KOPT-K1 (cell line): ENCODE data around the gene WDR27.
A peak's percentile ranks its signal among the peaks of the same experiment; 100 is the strongest.

Experiments
- H3K27ac ChIP-seq: fragments of 200-600 bp; sonication (generic); 2 replicates; pipeline ENCODE4 v1.5.1; 2016; ENCODE audit warnings: antibody characterized with exemption, mild to moderate bottlenecking, low read depth, low read length; ENCODE audit not compliant: poor library complexity, severe bottlenecking
- H3K36me3 ChIP-seq: fragments of 200-600 bp; sonication (generic); 2 replicates; pipeline ENCODE4 v1.5.1; 2017; ENCODE audit warnings: antibody characterized with exemption, mild to moderate bottlenecking, low read length, moderate library complexity; ENCODE audit not compliant: insufficient read depth
- H3K9me3 ChIP-seq: fragments of 200-600 bp; sonication (generic); 2 replicates; pipeline ENCODE4 v1.5.1; 2017; ENCODE audit warnings: antibody characterized with exemption, low read length, mild to moderate bottlenecking; ENCODE audit not compliant: insufficient read depth, poor library complexity, severe bottlenecking

Gene WDR27

DNA sequence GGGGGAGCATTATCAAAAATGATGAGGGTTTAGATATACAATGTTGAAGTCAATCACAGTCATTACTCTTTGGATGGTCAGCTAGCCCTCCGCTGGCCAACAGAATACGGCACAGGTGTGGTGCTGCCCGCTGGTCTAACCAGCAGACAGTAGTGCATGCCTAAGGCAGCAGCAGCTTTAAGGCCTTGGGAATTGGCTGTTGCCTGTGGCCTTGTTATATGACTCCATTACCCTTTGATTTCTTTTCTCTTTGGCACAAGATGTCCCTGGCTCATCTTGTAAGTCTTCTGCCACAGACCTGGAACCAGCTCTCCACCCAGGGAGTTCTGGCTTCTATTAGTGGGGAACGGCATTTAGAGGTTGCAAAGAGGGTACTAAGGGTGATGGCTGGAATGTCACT, 110.2 kb downstream of the WDR27 start:
- Histone ChIP-seq H3K27ac (no peak overlapping the region), H3K36me3 (no peaks in the 10 kb centered on the region), H3K9me3 (peaks cover 1% of the 10 kb centered on the region)

DNA sequence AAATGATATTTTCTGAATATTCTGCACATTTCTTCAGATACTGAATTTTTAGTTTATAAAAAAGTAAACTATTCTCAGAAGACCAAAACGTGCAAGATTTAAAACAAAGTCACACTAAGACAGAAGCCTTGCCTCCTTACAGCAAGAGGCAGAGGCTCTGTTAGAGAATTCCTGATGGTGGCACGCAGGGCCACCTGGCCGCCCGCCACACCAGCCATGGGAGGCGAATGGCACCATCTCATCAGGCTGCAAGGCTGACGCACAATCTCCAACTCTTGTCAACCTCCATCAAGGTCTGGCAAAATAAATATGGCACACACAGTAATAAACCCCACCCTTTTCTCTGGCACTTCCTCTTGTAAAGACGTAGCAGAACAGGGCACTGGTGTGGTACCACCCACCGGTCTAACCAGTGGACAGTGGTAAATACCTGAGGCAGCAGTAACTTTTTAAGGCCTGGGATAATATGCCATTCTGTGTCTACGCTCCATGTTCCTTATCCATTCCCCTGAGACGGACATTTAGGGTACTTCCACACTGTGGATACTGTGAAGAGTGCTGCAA, 111.4 kb downstream of the WDR27 start:
- H3K9me3 ChIP-seq: peaks cover 5% of the 10 kb centered on the region
- H3K27ac ChIP-seq: peak overlapping the region; percentile 29
- no peaks in the 10 kb centered on the region for H3K36me3 ChIP-seq

DNA sequence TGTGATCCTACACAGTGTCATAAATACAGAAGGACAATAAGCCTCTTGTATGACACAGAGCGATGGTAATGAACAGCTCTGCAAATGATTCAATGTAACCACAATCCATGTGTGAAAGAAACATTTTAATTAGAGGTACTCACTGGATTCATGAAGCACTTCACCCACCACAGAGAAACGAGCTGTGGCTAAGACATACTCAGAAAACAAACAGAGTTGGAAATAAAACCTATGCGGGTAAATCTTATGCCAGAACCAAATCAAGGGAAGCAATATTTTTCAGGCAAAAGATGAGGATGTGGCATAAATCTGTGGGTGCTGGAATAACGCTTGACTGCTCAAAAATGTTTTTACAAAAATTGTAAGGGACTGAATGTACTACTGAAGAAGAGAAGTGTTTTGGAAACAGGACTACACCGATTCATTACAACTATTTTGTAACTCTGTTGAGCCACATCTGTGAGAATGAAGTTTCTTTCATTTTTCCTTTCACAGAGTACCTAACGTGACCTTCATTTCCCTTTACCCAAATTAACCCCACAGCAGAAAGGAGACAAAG, 112.1 kb downstream of the WDR27 start:
- peaks cover 12% of the 10 kb centered on the region for H3K9me3 ChIP-seq
- peak overlapping the region; percentile 29 for H3K27ac ChIP-seq
- H3K36me3 ChIP-seq: no peaks in the 10 kb centered on the region

DNA sequence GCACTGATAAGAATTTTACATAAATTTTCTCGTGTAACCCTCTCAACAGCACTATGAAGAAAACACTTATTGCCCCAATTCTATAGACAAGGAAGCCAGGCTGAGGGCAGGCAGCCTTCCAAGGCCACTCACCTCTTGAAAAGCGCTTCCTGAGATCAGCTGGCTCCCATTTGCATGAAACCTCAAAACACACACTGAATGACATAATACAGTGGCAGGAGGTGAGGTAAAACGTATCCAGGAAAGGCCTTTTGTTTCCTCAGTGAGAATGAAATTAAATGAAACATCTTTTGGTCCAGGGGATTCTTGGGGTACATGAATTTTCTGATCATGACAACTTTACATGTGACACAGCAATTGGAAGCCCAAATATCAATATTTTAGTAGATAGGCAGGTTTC, 112.5 kb downstream of the WDR27 start:
- H3K36me3 ChIP-seq: no peaks in the 10 kb centered on the region
- H3K27ac ChIP-seq: peak overlapping the region; percentile 29
- peaks cover 14% of the 10 kb centered on the region for H3K9me3 ChIP-seq

DNA sequence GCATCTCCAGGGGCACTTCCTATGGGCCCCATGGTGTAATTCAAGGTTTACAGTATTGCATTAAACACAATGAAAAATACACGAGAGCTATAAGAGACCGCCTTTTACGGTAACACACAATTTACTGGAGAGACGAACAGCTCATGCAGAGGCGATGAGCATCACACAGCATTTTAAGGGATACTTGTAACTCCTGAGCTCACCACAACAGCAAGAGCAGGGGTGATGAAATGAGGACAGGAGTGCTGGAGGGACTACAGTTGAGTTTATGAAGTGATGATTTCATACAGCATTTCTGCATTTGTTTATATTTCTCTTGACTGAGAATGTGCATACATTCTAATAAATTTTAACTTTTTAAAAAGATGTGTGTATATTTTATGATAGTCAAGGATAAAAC, 113.9 kb downstream of the WDR27 start:
- H3K27ac ChIP-seq: no peak overlapping the region
- H3K36me3 ChIP-seq: no peaks in the 10 kb centered on the region
- peaks cover 14% of the 10 kb centered on the region for H3K9me3 ChIP-seq

DNA sequence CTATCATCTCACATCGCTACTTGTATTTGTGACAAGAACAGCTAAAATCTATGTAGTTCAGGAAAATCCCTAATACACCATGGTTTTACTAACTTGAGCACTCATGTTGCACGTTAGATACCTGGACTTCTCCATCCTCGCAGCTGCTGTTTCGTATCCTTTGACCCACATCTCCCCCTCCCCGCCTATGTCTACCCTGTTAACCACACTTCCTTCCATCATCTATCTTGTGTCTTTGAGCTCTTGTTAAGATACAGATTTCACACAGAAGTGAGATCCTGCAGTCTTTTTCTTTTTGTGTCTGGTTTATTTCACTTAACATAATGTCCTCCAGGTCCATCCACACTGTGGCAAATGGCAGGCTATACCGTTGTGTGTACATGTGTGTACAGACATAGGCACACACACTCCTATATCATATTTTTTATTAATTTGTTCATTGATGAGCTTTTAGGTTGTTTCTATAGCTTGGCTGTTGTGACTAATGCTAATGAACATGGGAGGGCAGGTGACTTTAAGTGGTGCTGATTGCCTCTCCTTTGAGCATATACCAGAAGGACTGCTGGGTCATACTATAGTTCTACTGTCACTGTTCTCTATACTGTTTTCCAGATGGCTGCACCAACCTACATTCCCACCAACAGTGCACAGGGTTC, 117.8 kb downstream of the WDR27 start:
- H3K9me3 ChIP-seq: peaks cover 14% of the 10 kb centered on the region
- no peaks in the 10 kb centered on the region for H3K36me3 ChIP-seq
- H3K27ac ChIP-seq: peak overlapping the region; percentile 39

DNA sequence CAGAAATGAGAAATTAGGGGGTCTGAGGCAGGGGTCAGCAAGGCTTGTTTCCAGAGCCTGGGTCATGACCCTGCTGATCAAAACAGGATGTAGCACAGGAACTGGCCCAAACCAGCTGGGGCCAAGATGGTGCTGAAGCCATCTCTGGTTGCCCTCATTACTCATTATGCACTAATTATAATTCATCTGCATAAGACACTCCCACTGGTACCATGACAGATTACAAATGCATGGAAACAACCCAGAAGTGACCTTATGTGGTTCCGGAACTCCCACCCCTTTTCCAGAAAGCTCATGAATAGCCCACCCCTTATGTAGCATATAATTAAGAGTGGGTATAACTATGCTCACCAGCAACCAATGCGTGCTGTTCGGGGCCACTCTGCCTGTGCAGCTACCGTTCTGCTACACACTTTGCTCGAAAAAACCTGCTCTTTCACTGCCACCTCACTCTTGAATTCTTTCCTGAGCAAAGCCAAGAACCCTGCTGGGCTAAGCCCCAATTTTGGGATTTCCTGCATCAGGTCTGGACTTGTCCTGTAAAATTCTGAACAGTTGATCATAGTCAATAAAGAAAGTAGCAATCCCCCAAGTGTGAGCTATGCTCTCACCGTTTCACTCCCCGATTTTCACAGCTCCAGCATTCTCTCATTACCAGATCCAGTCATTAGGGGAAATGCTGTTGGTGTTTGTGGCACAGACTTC, 122.3 kb downstream of the WDR27 start:
- Histone ChIP-seq H3K27ac (no peak overlapping the region), H3K36me3 (no peaks in the 10 kb centered on the region)

DNA sequence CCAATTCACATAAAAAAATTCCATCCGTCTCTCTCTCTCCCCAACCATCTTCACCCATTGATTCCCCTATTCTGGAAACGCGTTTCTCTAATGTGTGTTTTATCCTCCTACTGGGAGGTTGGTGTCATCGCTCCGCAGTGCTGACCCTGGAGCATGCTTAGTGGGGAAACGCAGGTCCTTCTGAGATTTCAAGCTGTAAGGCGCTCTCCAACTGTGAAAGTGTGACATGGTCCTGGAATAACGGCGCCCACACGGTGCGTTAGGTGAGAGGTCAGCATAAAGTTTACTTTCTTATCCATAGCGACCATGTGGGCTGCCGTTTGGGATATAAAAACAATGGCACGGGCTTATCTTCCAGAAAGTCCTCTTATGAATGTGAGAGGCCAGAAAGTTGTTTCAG, 123.9 kb downstream of the WDR27 start:
- H3K27ac ChIP-seq: no peak overlapping the region
- H3K9me3 ChIP-seq: no peaks in the 10 kb centered on the region
- H3K36me3 ChIP-seq: no peaks in the 10 kb centered on the region

More for the DNA sequence above, 122.3 kb downstream of the WDR27 start:
- H3K9me3 ChIP-seq: no peaks in the 10 kb centered on the region

DNA sequence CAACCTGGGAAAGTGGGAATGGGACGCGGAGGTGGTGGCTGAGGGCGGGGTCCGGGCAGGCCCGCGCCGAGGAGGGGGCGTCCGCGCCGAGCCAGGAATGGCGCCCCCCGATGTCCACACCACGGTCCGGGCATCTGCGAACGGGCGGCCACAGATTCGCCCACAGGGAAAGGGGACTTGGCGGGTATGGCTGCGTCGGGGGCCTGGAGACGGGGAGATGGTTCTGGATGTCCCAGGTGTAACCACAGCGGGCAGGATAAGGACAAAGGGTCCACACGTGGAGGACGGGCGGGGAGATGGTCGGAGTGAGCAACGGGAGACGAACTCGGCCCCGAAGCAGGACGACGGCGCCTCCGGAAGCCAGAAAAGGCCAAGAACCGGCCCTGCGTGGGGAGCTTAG, 124.6 kb downstream of the WDR27 start:
- H3K36me3 ChIP-seq: no peaks in the 10 kb centered on the region
- H3K9me3 ChIP-seq: no peaks in the 10 kb centered on the region
- H3K27ac ChIP-seq: no peak overlapping the region

DNA sequence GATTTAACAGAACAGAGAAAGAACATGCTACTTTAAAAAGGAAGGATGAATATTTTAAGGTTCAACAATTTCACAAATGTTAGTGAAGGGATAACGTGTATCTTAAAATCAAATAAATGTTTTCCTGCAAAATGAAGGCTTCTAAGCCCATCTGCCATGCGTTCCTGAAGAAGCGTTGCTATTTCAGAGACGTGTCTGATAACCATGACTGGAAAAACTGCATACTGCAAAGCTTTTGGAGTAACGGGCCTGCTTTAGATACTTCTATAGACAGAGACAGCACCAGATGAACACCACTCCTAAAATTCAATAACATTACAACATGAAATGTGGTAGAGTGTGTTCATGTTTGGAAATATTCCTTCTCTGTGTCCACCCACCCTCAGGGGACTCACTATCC, 126.0 kb downstream of the WDR27 start:
- no peaks in the 10 kb centered on the region for H3K36me3 ChIP-seq
- no peaks in the 10 kb centered on the region for H3K9me3 ChIP-seq
- no peak overlapping the region for H3K27ac ChIP-seq

DNA sequence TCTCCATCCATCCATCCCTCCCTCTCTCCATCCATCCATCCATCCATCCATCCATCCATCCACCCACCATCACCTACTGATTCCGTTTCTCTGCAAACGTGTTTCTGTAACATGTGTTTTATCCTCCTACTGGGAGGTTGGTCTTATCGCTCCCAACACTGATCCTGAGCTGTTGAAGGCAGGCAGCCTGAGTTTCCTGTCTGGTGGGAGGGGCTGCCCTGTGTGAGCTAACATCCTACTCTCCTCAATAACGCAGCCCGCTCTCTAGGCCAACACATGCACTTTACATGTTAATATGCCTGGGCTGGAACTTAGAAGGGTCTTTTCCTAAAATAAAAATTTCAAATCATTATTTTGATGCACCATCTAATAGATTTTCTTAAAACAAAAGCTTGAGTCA, 126.5 kb downstream of the WDR27 start:
- H3K36me3 ChIP-seq: no peaks in the 10 kb centered on the region
- H3K27ac ChIP-seq: no peak overlapping the region
- no peaks in the 10 kb centered on the region for H3K9me3 ChIP-seq

DNA sequence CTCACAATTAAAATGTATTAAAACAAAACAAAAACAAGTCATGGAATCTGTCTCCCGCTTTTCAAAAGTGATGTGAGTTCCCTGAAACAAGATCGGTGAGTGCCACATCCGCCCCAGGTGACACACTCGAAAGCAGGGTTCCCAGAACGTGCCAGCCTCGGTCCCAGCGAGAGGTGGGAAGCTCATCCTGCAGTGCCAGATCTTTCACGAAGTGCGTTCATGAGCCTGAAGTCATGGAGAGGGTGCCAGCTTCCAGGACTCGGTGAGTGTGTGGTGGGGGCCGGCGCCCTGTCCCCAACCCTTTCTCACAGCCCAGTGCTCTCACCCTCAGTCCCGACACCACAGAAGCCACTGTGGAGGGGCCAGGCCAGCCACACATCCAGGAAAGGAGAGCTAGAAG, 127.4 kb downstream of the WDR27 start:
- H3K27ac ChIP-seq: no peak overlapping the region

DNA sequence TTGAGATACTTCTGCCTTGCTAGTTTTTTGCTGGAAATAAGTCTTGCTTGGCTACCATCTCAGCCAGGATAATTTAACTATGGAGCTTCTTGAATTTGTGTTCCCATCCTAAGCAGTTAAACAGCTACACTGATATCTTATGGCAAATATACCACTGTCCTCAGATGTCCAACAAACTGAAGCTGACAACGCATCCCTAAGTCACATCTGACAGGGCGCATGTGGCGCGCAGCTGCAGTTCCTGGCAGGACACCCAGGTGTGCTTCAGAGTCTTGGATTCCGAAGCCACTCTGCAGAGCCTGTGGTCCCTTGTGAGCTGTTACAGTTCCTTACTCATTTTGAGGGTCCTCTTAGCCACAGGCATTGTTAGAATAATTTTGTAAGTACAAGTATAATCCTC, 127.9 kb downstream of the WDR27 start:
- Histone ChIP-seq H3K36me3 (no peaks in the 10 kb centered on the region), H3K27ac (no peak overlapping the region), H3K9me3 (no peaks in the 10 kb centered on the region)

More for the DNA sequence above, 127.4 kb downstream of the WDR27 start:
- H3K36me3 ChIP-seq: no peaks in the 10 kb centered on the region
- no peaks in the 10 kb centered on the region for H3K9me3 ChIP-seq

DNA sequence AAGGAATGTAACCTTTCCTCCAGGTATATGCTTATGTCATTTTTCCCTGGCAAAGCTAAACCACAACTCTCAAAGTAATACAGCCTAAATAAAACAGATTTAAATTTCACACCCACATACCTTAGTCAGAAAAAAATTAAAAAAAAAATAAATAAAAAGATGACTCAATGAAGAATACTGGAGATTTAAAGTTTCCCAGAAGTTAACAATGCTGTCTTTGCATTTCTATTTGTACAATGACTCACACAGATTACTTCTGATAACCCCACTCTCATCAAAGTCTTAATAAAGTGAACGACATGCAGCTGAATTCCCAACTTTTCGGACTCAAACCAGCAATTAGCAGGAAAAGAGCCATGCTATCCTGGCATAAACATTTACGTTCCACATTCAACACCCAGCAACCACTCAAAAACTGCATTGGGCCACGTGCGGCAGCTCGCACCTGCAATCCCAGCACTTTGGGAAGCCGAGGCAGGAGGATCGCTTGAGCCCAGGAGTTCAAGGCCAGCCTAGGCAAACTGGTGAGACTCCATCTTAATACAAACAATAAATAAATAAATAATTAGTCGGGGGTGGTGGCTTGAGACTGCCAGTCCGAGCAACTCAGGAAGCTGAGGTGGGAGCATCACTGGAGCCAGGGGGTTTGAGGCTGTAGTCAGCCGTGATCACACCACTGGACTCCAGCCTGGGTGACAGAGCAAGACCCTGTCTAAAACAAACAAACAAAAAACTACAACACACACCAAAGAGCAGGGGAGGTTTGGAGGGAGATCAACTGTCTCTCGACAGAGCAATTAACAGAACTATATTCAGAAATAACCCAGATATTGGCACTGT, 130.5 kb downstream of the WDR27 start:
- no peak overlapping the region for H3K27ac ChIP-seq
- no peaks in the 10 kb centered on the region for H3K36me3 ChIP-seq
- H3K9me3 ChIP-seq: no peaks in the 10 kb centered on the region
